BE2C (cell line): ENCODE measurements around the gene CDH4.

Experiments used
- DNase-seq: peaks from one replicate; pipeline ENCODE4 v3.0.0-alpha.2; 2020
- H3K27me3 ChIP-seq: fragments of 250-450 bp; sonication (Bioruptor Pico); 2 replicates; pipeline ENCODE4 v1.5.1; 2020; ENCODE audit warnings: mild to moderate bottlenecking
- H3K36me3 ChIP-seq: fragments of 250-450 bp; sonication (Bioruptor Pico); 2 replicates; pipeline ENCODE4 v1.5.1; 2020; ENCODE audit warnings: mild to moderate bottlenecking
- H3K4me1 ChIP-seq: fragments of 250-450 bp; sonication (Bioruptor Pico); 2 replicates; pipeline ENCODE4 v1.5.1; 2020
- H3K4me3 ChIP-seq: 2 replicates; pipeline ENCODE4 v1.5.1; 2011; ENCODE audit warnings: low read depth, low read length
- H3K9me3 ChIP-seq: fragments of 250-450 bp; sonication (Bioruptor Pico); 2 replicates; pipeline ENCODE4 v1.5.1; 2020
- CTCF ChIP-seq: IDR thresholded peaks from 2 replicates; pipeline ENCODE4 v1.5.1; 2012; ENCODE audit warnings: mild to moderate bottlenecking, low read depth, low read length

CDH4 gene

GRCh38 chr20:61454053-61454452, 202.0 kb downstream of the CDH4 start:
- Histone ChIP-seq H3K4me3 (no peak overlapping the region), H3K4me1 (no peaks in the 10 kb centered on the region), H3K27me3 (no peaks in the 10 kb centered on the region), H3K9me3 (no peaks in the 10 kb centered on the region), H3K36me3 (no peaks in the 10 kb centered on the region)
- DNase-seq = no peak
- TF ChIP-seq CTCF = no peak

GRCh38 chr20:61455508-61456215, 203.6 kb downstream of the CDH4 start:
- Histone ChIP-seq H3K4me1 (no peaks in the 10 kb centered on the region), H3K9me3 (no peaks in the 10 kb centered on the region), H3K27me3 (no peaks in the 10 kb centered on the region), H3K36me3 (no peaks in the 10 kb centered on the region), H3K4me3 (no peak overlapping the region)
- TF ChIP-seq CTCF = no peak
- no peak for DNase-seq

- Histone ChIP-seq H3K4me3 (no peak overlapping the region), H3K36me3 (no peaks in the 10 kb centered on the region), H3K9me3 (no peaks in the 10 kb centered on the region), H3K4me1 (no peaks in the 10 kb centered on the region), H3K27me3 (no peaks in the 10 kb centered on the region)
- no peak for DNase-seq
- no peak for TF ChIP-seq CTCF
Observed at GRCh38 chr20:61457725-61458124, 205.7 kb downstream of the CDH4 start.

- no peak for DNase-seq
- Histone ChIP-seq H3K9me3 (no peaks in the 10 kb centered on the region), H3K27me3 (no peaks in the 10 kb centered on the region), H3K36me3 (no peaks in the 10 kb centered on the region), H3K4me1 (no peaks in the 10 kb centered on the region), H3K4me3 (no peak overlapping the region)
- no peak for TF ChIP-seq CTCF
Observed at GRCh38 chr20:61458146-61458746, 206.2 kb downstream of the CDH4 start.

GRCh38 chr20:61459266-61459665, 207.2 kb downstream of the CDH4 start:
- H3K36me3 ChIP-seq = no peaks in the 10 kb centered on the region
- H3K9me3 ChIP-seq = no peaks in the 10 kb centered on the region
- H3K4me3 ChIP-seq = no peak overlapping the region
- TF ChIP-seq CTCF = no peak
- no peaks in the 10 kb centered on the region for H3K27me3 ChIP-seq
- no peak for DNase-seq
- no peaks in the 10 kb centered on the region for H3K4me1 ChIP-seq

- no peak for DNase-seq
- no peaks in the 10 kb centered on the region for H3K27me3 ChIP-seq
- H3K36me3 ChIP-seq = no peaks in the 10 kb centered on the region
- H3K4me1 ChIP-seq = no peaks in the 10 kb centered on the region
- H3K4me3 ChIP-seq = no peak overlapping the region
- no peaks in the 10 kb centered on the region for H3K9me3 ChIP-seq
- no peak for TF ChIP-seq CTCF
Observed at GRCh38 chr20:61459705-61460104, 207.6 kb downstream of the CDH4 start.
